Transverse colon (tissue), 4 donors: ENCODE measurements around the gene ZNF814.

Experiments used
- CTCF ChIP-seq, 5 experiments: fragments of 200-600 bp in 3 of 5; fragments of 450-650 bp in 2 of 5; sonication (generic) in 3 of 5; IDR thresholded peaks; 1 replicate in 2 of 5; 2 replicates in 3 of 5; pipeline ENCODE4 v1.5.1; 2016 to 2017; ENCODE audit warnings: antibody characterized with exemption in 5 of 5, inconsistent platforms in 3 of 5, mild to moderate bottlenecking in 2 of 5, moderate library complexity in 1 of 5
- EP300 ChIP-seq: sonication (generic); formaldehyde crosslinking; IDR thresholded peaks from one replicate; pipeline ENCODE4 v1.6.1; 2017; ENCODE audit warnings: antibody characterized with exemption, low read depth
- POLR2AphosphoS5 ChIP-seq, 3 donors: sonication (generic); formaldehyde crosslinking; IDR thresholded peaks; one replicate each; pipeline ENCODE4 v1.6.1; 2016; ENCODE audit warnings: antibody characterized with exemption in 3 of 3

GRCh38 chr19:57819475-57820148 lies 69.2 kb downstream of the ZNF814 start:
- TF ChIP-seq POLR2AphosphoS5 (IDR thresholded peaks at IDR 0.05), result peak; percentile 69 to 81 (median 79)
- TF ChIP-seq CTCF (IDR thresholded peaks at IDR 0.05), result peak in 1 of 5 experiments; percentile 14
- no peak for TF ChIP-seq EP300
